GM12892 (cell line): ENCODE measurements around the gene NPEPPS.
A peak's percentile ranks its signal among the peaks of the same experiment; 100 is the strongest.

Source experiments
- DNase-seq: peaks from one replicate; pipeline ENCODE4 v3.0.0; 2011; ENCODE audit not compliant: insufficient read length
- FAIRE-seq: peaks from 2 replicates; lab custom pipeline; 2011; peaks lifted over from hg19 to GRCh38; lab: Jason Lieb, UNC
- POLR2A ChIP-seq: IDR thresholded peaks from 2 replicates; pipeline ENCODE4 v1.6.1; 2011; ENCODE audit warnings: low read depth, low read length, control low read depth
- POLR2AphosphoS5 ChIP-seq: IDR thresholded peaks from 2 replicates; pipeline ENCODE4 v1.6.1; 2011; ENCODE audit warnings: low read depth, low read length, control low read depth
- TAF1 ChIP-seq: IDR thresholded peaks from 2 replicates; pipeline ENCODE4 v1.6.1; 2011; ENCODE audit warnings: low read depth, mild to moderate bottlenecking, control low read depth, low read length, borderline replicate concordance

NPEPPS gene

GRCh38 chr17:47632991-47633390 is 102.1 kb downstream of the NPEPPS start:
- DNase-seq = no peak

GRCh38 chr17:47633996-47634395 is 103.1 kb downstream of the NPEPPS start:
- FAIRE-seq = no peak
- TF ChIP-seq POLR2AphosphoS5 (no peak), POLR2A (no peak), TAF1 (no peak)

More at GRCh38 chr17:47632991-47633390, 102.1 kb downstream of the NPEPPS start:
- FAIRE-seq = no peak
- TF ChIP-seq POLR2AphosphoS5 = no peak
- TF ChIP-seq POLR2A = no peak
- TF ChIP-seq TAF1 = no peak

GRCh38 chr17:47634870-47635269 is 104.0 kb downstream of the NPEPPS start:
- no peak for TF ChIP-seq POLR2A
- no peak for TF ChIP-seq TAF1
- no peak for TF ChIP-seq POLR2AphosphoS5
- DNase-seq = no peak

More at GRCh38 chr17:47633996-47634395, 103.1 kb downstream of the NPEPPS start:
- DNase-seq = no peak

GRCh38 chr17:47635734-47636133 is 104.8 kb downstream of the NPEPPS start:
- FAIRE-seq = no peak
- DNase-seq = no peak
- no peak for TF ChIP-seq POLR2AphosphoS5
- no peak for TF ChIP-seq POLR2A
- TF ChIP-seq TAF1 = no peak

More at GRCh38 chr17:47634870-47635269, 104.0 kb downstream of the NPEPPS start:
- no peak for FAIRE-seq

- FAIRE-seq = no peak
- no peak for TF ChIP-seq POLR2A
- TF ChIP-seq TAF1 = no peak
- no peak for TF ChIP-seq POLR2AphosphoS5
- DNase-seq = no peak
Observed at GRCh38 chr17:47636273-47637030, 105.5 kb downstream of the NPEPPS start.

GRCh38 chr17:47638903-47639302 is 108.0 kb downstream of the NPEPPS start:
- DNase-seq (no peak), FAIRE-seq (no peak)
- TF ChIP-seq TAF1 (no peak), POLR2A (no peak), POLR2AphosphoS5 (no peak)

GRCh38 chr17:47640076-47640475 is 109.2 kb downstream of the NPEPPS start:
- DNase-seq (no peak), FAIRE-seq (no peak)
- TF ChIP-seq TAF1 = no peak
- no peak for TF ChIP-seq POLR2A
- no peak for TF ChIP-seq POLR2AphosphoS5

- no peak for TF ChIP-seq POLR2A
- no peak for TF ChIP-seq TAF1
- no peak for TF ChIP-seq POLR2AphosphoS5
- DNase-seq (no peak), FAIRE-seq (no peak)
Observed at GRCh38 chr17:47641202-47641601, 110.3 kb downstream of the NPEPPS start.

GRCh38 chr17:47643116-47643515 is 112.2 kb downstream of the NPEPPS start:
- no peak for FAIRE-seq
- DNase-seq = no peak
- TF ChIP-seq TAF1 (no peak), POLR2A (no peak), POLR2AphosphoS5 (no peak)

- DNase-seq (no peak), FAIRE-seq (no peak)
- TF ChIP-seq POLR2A (no peak), TAF1 (no peak), POLR2AphosphoS5 (no peak)
Observed at GRCh38 chr17:47644324-47644723, 113.4 kb downstream of the NPEPPS start.

GRCh38 chr17:47649153-47649971 is 118.5 kb downstream of the NPEPPS start, which contains the start of gene KPNB1:
Gene KPNB1 (plus strand): TSS chr17:47649919. CDS start chr17:47650245, 326 bp downstream.
- peak; percentile 100 for FAIRE-seq
- peak; percentile 84 for DNase-seq

More at GRCh38 chr17:47649153-47649971, 118.5 kb downstream of the NPEPPS start, which contains the start of gene KPNB1:
- TF ChIP-seq TAF1 (peak; percentile 92; the same call in 1 of the 2 replicates), POLR2AphosphoS5 (peak; percentile 86; the same call in 1 of the 2 replicates), POLR2A (peak; percentile 89)
